SK-N-SH (cell line): Measurements from ENCODE around the gene IGSF5. TPM values are rescaled to one million over a fixed set of nuclear protein-coding genes. Genes with fewer than 3 reads are reported as not detected.

Source experiments
- CTCF ChIA-PET: fragments of 300-600, 350-600 bp; formaldehyde crosslinking; extraction: SDS; loops from one replicate; lab custom pipeline; 2021; lab: Yijun Ruan, JAX
- POLR2A ChIA-PET: fragments of 350-600 bp; sonication (Branson Sonifier 250); formaldehyde crosslinking; extraction: SDS; loops from one replicate; lab custom pipeline; 2020; ENCODE audit warnings: antibody characterized with exemption, inconsistent platforms; lab: Yijun Ruan, JAX
- DNase-seq: peaks from one replicate; pipeline ENCODE4 v3.0.0; 2012
- H2AFZ ChIP-seq: fragments of 200-600 bp; sonication (generic); 2 replicates; pipeline ENCODE4 v1.8.1; 2016; ENCODE audit warnings: antibody characterized with exemption, mild to moderate bottlenecking, low read depth
- H3F3A ChIP-seq: fragments of 200-600 bp; sonication (generic); replicated peaks from 2 replicates; pipeline ENCODE3; 2016; ENCODE audit warnings: antibody characterized with exemption, mild to moderate bottlenecking; ENCODE audit not compliant: insufficient read depth
- H3K27ac ChIP-seq, 2 experiments: fragments of 200-500 bp in 1 of 2; fragments of 200-600 bp in 1 of 2; sonication (Bioruptor generic) in 1 of 2; sonication (generic), shearing (Covaris generic) in 1 of 2; 2 replicates each; pipeline versions ENCODE4 v1.5.1 to v1.6.1; 2014 to 2016; ENCODE audit warnings: low read depth in 2 of 2, inconsistent platforms in 1 of 2, low read length in 1 of 2, mild to moderate bottlenecking in 1 of 2, mixed read lengths in 1 of 2
- H3K27me3 ChIP-seq: fragments of 200-600 bp; sonication (generic), shearing (Covaris generic); 2 replicates; pipeline ENCODE4 v1.6.1; 2016; ENCODE audit warnings: mixed run types; ENCODE audit not compliant: insufficient read depth
- H3K36me3 ChIP-seq, 2 experiments: fragments of 200-500 bp in 1 of 2; fragments of 200-600 bp in 1 of 2; sonication (Bioruptor generic) in 1 of 2; sonication (generic) in 1 of 2; replicated peaks in 1 of 2; 2 replicates each; pipeline versions ENCODE3 to v1.5.1; 2014 to 2016; ENCODE audit warnings: low read length in 1 of 2, mild to moderate bottlenecking in 1 of 2; ENCODE audit not compliant: insufficient read depth in 2 of 2, control insufficient read depth in 1 of 2
- H3K4me1 ChIP-seq, 2 experiments: fragments of 200-500 bp in 1 of 2; fragments of 200-600 bp in 1 of 2; sonication (Bioruptor generic) in 1 of 2; sonication (generic), shearing (Covaris generic) in 1 of 2; 2 replicates each; pipeline versions ENCODE4 v1.5.1 to v1.6.1; 2014 to 2016; ENCODE audit warnings: low read depth in 1 of 2, low read length in 1 of 2, mixed run types in 1 of 2; ENCODE audit not compliant: insufficient read depth in 2 of 2, control insufficient read depth in 1 of 2
- H3K4me2 ChIP-seq: fragments of 200-600 bp; sonication (generic), shearing (Covaris generic); 2 replicates; pipeline ENCODE4 v1.6.1; 2017; ENCODE audit warnings: mixed run types
- H3K4me3 ChIP-seq, 2 experiments: fragments of 200-500 bp in 1 of 2; fragments of 200-600 bp in 1 of 2; sonication (Bioruptor generic) in 1 of 2; sonication (generic), shearing (Covaris generic) in 1 of 2; 2 replicates each; pipeline versions ENCODE4 v1.5.1 to v1.8.1; 2014 to 2016; ENCODE audit warnings: low read depth in 2 of 2, inconsistent platforms in 1 of 2, low read length in 1 of 2, mild to moderate bottlenecking in 1 of 2, mixed read lengths in 1 of 2, moderate library complexity in 1 of 2
- H3K79me2 ChIP-seq: fragments of 200-600 bp; sonication (generic); 2 replicates; pipeline ENCODE4 v1.8.1; 2017; ENCODE audit warnings: mild to moderate bottlenecking; ENCODE audit not compliant: insufficient read depth
- H3K9ac ChIP-seq: fragments of 200-600 bp; sonication (generic); 2 replicates; pipeline ENCODE4 v1.6.1; 2017; ENCODE audit warnings: mixed run types
- H3K9me2 ChIP-seq: fragments of 200-600 bp; sonication (generic); 2 replicates; pipeline ENCODE4 v1.6.1; 2017; ENCODE audit warnings: mixed run types
- H3K9me3 ChIP-seq: fragments of 200-600 bp; sonication (generic); 2 replicates; pipeline ENCODE4 v1.6.1; 2017; ENCODE audit warnings: mixed run types, mild to moderate bottlenecking, moderate library complexity
- H4K20me1 ChIP-seq: fragments of 200-600 bp; sonication (generic); 2 replicates; pipeline ENCODE4 v1.6.1; 2017; ENCODE audit warnings: mild to moderate bottlenecking, mixed run types; ENCODE audit not compliant: insufficient read depth
- CHD2 ChIP-seq: fragments of 150-350 bp; IDR thresholded peaks from 2 replicates; pipeline ENCODE4 v1.6.1; 2018; ENCODE audit warnings: low read length; ENCODE audit not compliant: partially characterized antibody
- CTCF ChIP-seq: fragments of 200-600 bp; sonication (generic); IDR thresholded peaks from 2 replicates; pipeline ENCODE4 v1.6.1; 2017; ENCODE audit warnings: antibody characterized with exemption, mild to moderate bottlenecking, moderate library complexity
- EP300 ChIP-seq, 2 experiments: IDR thresholded peaks; 2 replicates each; pipeline versions ENCODE4 v1.4.0 to v1.6.1; 2012; ENCODE audit warnings: borderline replicate concordance in 1 of 2, low read depth in 1 of 2, low read length in 1 of 2
- EZH2phosphoT487 ChIP-seq: fragments of 200-600 bp; sonication (generic); IDR thresholded peaks from 2 replicates; pipeline ENCODE4 v1.6.1; 2017; ENCODE audit warnings: low read depth, mixed run types, mild to moderate bottlenecking, antibody characterized with exemption, moderate library complexity, borderline replicate concordance
- FOSL2 ChIP-seq: IDR thresholded peaks from 2 replicates; pipeline ENCODE4 v1.4.0; 2012; ENCODE audit warnings: low read depth, mild to moderate bottlenecking, moderate library complexity, borderline replicate concordance
- GATA2 ChIP-seq: sonication (generic); formaldehyde crosslinking; IDR thresholded peaks from 2 replicates; pipeline ENCODE4 v1.5.0; 2020; ENCODE audit warnings: mild to moderate bottlenecking, missing genetic modification reagents
- IRF3 ChIP-seq: fragments of 150-350 bp; IDR thresholded peaks from 2 replicates; pipeline ENCODE4 v1.6.1; 2016; ENCODE audit warnings: mild to moderate bottlenecking, low read depth, low read length
- NRF1 ChIP-seq: IDR thresholded peaks from 2 replicates; pipeline ENCODE4 v1.6.1; 2012; ENCODE audit warnings: low read depth, mild to moderate bottlenecking, low read length
- RCOR1 ChIP-seq: fragments of 150-350 bp; IDR thresholded peaks from 2 replicates; pipeline ENCODE4 v1.6.1; 2017; ENCODE audit warnings: antibody characterized with exemption, low read length
- REST ChIP-seq: IDR thresholded peaks from 2 replicates; pipeline ENCODE4 v1.6.1; 2012; ENCODE audit warnings: mild to moderate bottlenecking, low read depth, low read length, moderate library complexity
- SMC3 ChIP-seq: IDR thresholded peaks from 2 replicates; pipeline ENCODE4 v1.6.1; 2012; ENCODE audit warnings: low read depth, low read length, improper control_type of control experiment
- USF1 ChIP-seq: IDR thresholded peaks from 2 replicates; pipeline ENCODE4 v1.4.0; 2012; ENCODE audit warnings: low read depth, borderline replicate concordance
- YY1 ChIP-seq: IDR thresholded peaks from 2 replicates; pipeline ENCODE4 v1.4.0; 2012; ENCODE audit warnings: low read depth, mild to moderate bottlenecking
- WGBS: methylation state at CpG from one replicate; pipeline ENCODE4 v1.1.6; 2017; ENCODE audit warnings: low lambda C conversion rate; 5-methylcytosine and 5-hydroxymethylcytosine counted together
- polyA plus RNA-seq, 3 experiments: library from polyadenylated mRNA; depleted of rRNA; stranded (reverse); fragments of >200 nt; gene quantifications; 2 replicates each; pipeline ENCODE4 v1.2.3, GENCODE V29; 2012
- TF ChIP-seq, protein P1 (sequence below): IDR thresholded peaks from 2 replicates; pipeline ENCODE4 v1.4.0; 2012; ENCODE audit warnings: low read depth

Gene IGSF5
- polyA plus RNA-seq, 1 of the 3 experiments (the other 2 are of a cell fraction) = 0.08 TPM

DNA sequence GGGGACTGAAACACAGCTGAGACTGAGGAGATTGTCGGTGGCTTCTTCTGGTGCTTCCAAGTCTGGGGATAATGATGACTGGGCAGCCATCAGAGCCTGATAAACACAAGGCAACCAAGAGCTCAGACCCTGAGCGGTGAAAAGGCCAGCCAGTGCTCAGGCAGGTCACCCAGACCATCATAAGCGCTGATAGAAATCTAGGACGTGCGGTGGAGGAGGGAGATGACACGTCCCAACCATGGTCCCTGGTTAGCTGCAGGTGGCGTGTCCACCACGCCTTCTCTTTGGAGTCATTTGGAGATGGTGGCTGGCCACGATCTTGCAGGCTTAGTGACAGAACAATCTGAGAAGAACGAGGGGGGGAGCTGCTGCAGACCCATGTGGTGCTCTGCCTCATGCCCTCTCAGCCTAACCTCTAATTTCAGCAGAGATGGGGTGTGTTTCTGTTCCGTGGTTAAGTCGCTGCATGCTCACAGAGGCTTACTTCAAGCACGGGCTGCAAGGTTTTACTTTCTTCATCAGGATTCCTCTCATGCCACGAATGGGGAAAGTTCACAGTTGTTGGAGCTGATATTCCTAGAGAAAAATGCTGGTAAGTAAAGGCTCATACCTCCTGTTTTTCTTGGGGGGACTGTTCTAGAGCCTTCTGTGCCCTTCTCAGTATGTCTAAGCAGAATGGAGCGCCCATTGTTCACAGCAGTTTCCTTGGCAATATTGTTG is 17.4 kb upstream of the IGSF5 start:
- CTCF ChIA-PET = interaction anchor here (0.9 to 2.4 kb wide), 4 partner anchors 11 to 283 kb away, joined by 3 to 12 read pairs (median 3); no protein-coding TSS in a partner anchor

More for the DNA sequence above, 17.4 kb upstream of the IGSF5 start:
- Histone ChIP-seq H3K27me3 (no peaks in the 10 kb centered on the region), H3K4me1 (peaks cover 0 to 3% of the 10 kb centered on the region in 2 experiments; a peak in 2 of 4 replicates), H2AFZ (no peak overlapping the region), H3K9me3 (no peaks in the 10 kb centered on the region), H3K4me3 (no peak overlapping the region), H3K36me3 (no peaks in the 10 kb centered on the region), H3K27ac (no peak overlapping the region), H3K79me2 (no peaks in the 10 kb centered on the region), H4K20me1 (no peaks in the 10 kb centered on the region), H3F3A (no peaks in the 10 kb centered on the region), H3K9me2 (no peaks in the 10 kb centered on the region), H3K9ac (no peak overlapping the region), H3K4me2 (no peak overlapping the region)
- no peak for DNase-seq
- 19% methylated on average over 9 of the region's 15 CpGs for WGBS
- no peak for TF ChIP-seq FOSL2
- TF ChIP-seq RCOR1 = no peak
- no peak for TF ChIP-seq NRF1
- no peak for TF ChIP-seq REST
- no peak for TF ChIP-seq EP300 (IDR thresholded peaks at IDR 0.05; ENCODE audit: borderline replicate concordance in 1 of 2, low read depth in 1 of 2, low read length in 1 of 2)
- no peak for TF ChIP-seq IRF3
- TF ChIP-seq USF1 = no peak
- TF ChIP-seq CHD2 = no peak
- TF ChIP-seq YY1 = no peak
- no peak for TF ChIP-seq SMC3
- TF ChIP-seq CTCF = no peak
- no peak for TF ChIP-seq EZH2phosphoT487
- TF ChIP-seq GATA2 (CRISPR knock-in tag) = no peak
- TF ChIP-seq, protein P1, sequence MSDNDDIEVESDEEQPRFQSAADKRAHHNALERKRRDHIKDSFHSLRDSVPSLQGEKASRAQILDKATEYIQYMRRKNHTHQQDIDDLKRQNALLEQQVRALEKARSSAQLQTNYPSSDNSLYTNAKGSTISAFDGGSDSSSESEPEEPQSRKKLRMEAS = no peak
- POLR2A ChIA-PET = interaction anchor here (0.6 kb wide), 1 partner anchor 340 kb away, joined by 3 read pairs; no protein-coding TSS in a partner anchor
